T-helper 9 cell (primary cell): ENCODE results near the gene GDA.

ENCODE experiments used
- DNase-seq: peaks from one replicate; pipeline ENCODE4 v3.0.0-alpha.2; 2020

Gene GDA

GRCh38 chr9:72151104-72151503, 1.9 kb downstream of the GDA start:
- no peak for DNase-seq

- no peak for DNase-seq
Observed at GRCh38 chr9:72154468-72155285, 5.4 kb downstream of the GDA start.

- DNase-seq: no peak
Observed at GRCh38 chr9:72155301-72155700, 6.1 kb downstream of the GDA start.

- no peak for DNase-seq
Observed at GRCh38 chr9:72156586-72156985, 7.3 kb downstream of the GDA start.

- no peak for DNase-seq
Observed at GRCh38 chr9:72158680-72159079, 9.4 kb downstream of the GDA start.

GRCh38 chr9:72160446-72161123, 11.3 kb downstream of the GDA start:
- no peak for DNase-seq

- DNase-seq: no peak
Observed at GRCh38 chr9:72165326-72165725, 16.1 kb downstream of the GDA start.

GRCh38 chr9:72165821-72166547, 16.7 kb downstream of the GDA start:
- no peak for DNase-seq

GRCh38 chr9:72168075-72168474, 18.8 kb downstream of the GDA start:
- no peak for DNase-seq

GRCh38 chr9:72169178-72169577, 19.9 kb downstream of the GDA start:
- no peak for DNase-seq

GRCh38 chr9:72173080-72173479, 23.8 kb downstream of the GDA start:
- no peak for DNase-seq

- DNase-seq: no peak
Observed at GRCh38 chr9:72185561-72185960, 36.3 kb downstream of the GDA start.

- DNase-seq: no peak
Observed at GRCh38 chr9:72187121-72187695, 38.0 kb downstream of the GDA start.

- no peak for DNase-seq
Observed at GRCh38 chr9:72188232-72188631, 39.0 kb downstream of the GDA start.

- no peak for DNase-seq
Observed at GRCh38 chr9:72193478-72193881, 44.2 kb downstream of the GDA start.

- no peak for DNase-seq
Observed at GRCh38 chr9:72199238-72199637, 50.0 kb downstream of the GDA start.

- no peak for DNase-seq
Observed at GRCh38 chr9:72200452-72200851, 51.2 kb downstream of the GDA start.

- no peak for DNase-seq
Observed at GRCh38 chr9:72202009-72202408, 52.8 kb downstream of the GDA start.

GRCh38 chr9:72203205-72203803, 54.1 kb downstream of the GDA start:
- DNase-seq: no peak

- DNase-seq: no peak
Observed at GRCh38 chr9:72204062-72204461, 54.8 kb downstream of the GDA start.

GRCh38 chr9:72205513-72205912, 56.3 kb downstream of the GDA start:
- no peak for DNase-seq

- no peak for DNase-seq
Observed at GRCh38 chr9:72207278-72207677, 58.0 kb downstream of the GDA start.

GRCh38 chr9:72210522-72210921, 61.3 kb downstream of the GDA start:
- no peak for DNase-seq
